ENCODE data around the gene GAGE12D. TPM values are rescaled to one million over a fixed set of nuclear protein-coding genes. Genes with fewer than 3 reads are reported as not detected.
A peak's percentile ranks its signal among the peaks of the same experiment; 100 is the strongest.
"Not testable (repeated sequence)": the region's sequence is repeated elsewhere in the genome, so short reads cannot be mapped to it uniquely, and the experiment has no call there.

The GAGE12D gene
- total and polyA plus RNA-seq, 2 experiments from 2014 or later = not detected

DNA sequence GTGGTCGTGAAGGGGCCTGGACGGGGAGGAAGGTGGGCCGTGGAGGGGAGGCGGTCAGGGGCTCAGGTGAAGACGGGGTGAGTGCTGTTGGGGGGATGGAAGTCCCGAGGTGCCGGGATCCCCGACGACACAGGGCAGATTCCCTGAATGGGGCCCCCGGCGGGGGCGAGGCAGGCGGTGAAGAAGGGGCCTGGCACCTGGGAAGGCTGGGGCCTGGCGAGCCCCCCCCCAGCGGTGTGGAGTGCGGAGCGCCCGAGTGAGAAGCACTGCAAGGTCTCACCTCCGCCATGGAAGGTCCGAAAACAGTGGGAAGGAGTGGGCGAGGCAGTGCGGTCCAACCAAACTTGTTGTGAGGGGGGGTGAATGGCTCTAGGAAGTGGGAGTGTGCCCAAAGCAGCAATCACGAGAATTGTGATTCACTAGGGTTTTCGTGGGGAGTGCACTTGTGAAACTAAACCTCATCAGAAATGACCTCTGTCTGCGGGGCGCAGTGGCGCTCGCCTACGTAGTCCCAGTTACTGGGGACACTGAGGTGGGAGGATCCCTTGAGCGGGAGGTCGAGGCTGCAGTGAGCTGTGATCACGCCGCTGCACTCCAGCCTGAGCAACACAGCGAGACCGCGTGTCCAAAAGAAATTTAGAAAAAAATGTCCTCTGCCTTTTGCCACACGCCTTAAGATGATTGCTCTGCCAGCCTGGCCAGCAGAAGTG, 48.4 kb downstream of the GAGE12D start:
- not testable (repeated sequence) for H3K9me2 ChIP-seq (replicated peaks; ENCODE audit: insufficient read depth); H3K4me2 ChIP-seq; H3K27me3 ChIP-seq; H3K9me3 ChIP-seq (ENCODE audit: low read depth); H3K36me3 ChIP-seq (replicated peaks; ENCODE audit: insufficient read depth, low read depth); H2AFZ ChIP-seq; H3K27ac ChIP-seq; H3K79me2 ChIP-seq; H3K4me1 ChIP-seq (ENCODE audit: insufficient read depth); H3K4me3 ChIP-seq; H4K20me1 ChIP-seq (ENCODE audit: insufficient read depth, poor library complexity, severe bottlenecking)
- 90% methylated on average over 31 of the region's 37 CpGs for WGBS (ENCODE audit: low lambda C conversion rate, missing lambda C conversion rate)
- DNase-seq (ENCODE audit: low spot score) = peak; percentile 33

DNA sequence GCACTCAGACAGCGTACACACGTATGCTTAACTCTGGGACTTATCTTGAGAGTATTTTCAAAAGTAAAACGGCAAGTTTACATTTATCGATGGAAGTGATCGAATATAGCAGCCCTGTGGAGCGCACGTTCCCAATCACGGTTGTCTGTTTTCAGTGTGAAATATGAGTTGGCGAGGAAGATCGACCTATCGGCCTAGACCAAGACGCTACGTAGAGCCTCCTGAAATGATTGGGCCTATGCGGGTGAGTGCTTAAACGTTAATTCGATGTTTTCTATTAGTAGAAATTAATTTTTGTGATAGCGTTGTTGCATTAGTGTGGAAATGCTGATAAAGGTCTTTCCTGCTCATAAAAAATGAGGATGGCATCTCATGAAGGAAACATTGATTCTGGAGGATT, 49.0 kb downstream of the GAGE12D start:
- 92% methylated on average over 14 of the region's 17 CpGs for WGBS (ENCODE audit: low lambda C conversion rate, missing lambda C conversion rate)
- not testable (repeated sequence) for H3K9me3 ChIP-seq (ENCODE audit: low read depth); H3K4me1 ChIP-seq (ENCODE audit: insufficient read depth); H3K27ac ChIP-seq; H3K4me3 ChIP-seq; H3K27me3 ChIP-seq; H2AFZ ChIP-seq; H4K20me1 ChIP-seq (ENCODE audit: insufficient read depth, poor library complexity, severe bottlenecking); H3K36me3 ChIP-seq (replicated peaks; ENCODE audit: insufficient read depth, low read depth); H3K4me2 ChIP-seq; DNase-seq (ENCODE audit: low spot score); H3K9me2 ChIP-seq (replicated peaks; ENCODE audit: insufficient read depth); H3K79me2 ChIP-seq

Small RNA genes lying within 50 kb of the gene (small RNA-seq; reads per million reads assigned to genes)
- gene GAGE12B = not detected

Other genes starting within 250 kb of the GAGE12D start
- not detected in 2 replicates for gene GAGE10, start 238.1 kb upstream of the GAGE12D start, total RNA-seq
- not detected in 2 replicates for gene GAGE10, start 238.1 kb upstream of the GAGE12D start, polyA plus RNA-seq
- gene GAGE12J, start 219.7 kb upstream of the GAGE12D start, total RNA-seq = not detected in 2 replicates
- not detected in 2 replicates for gene GAGE12J, start 219.7 kb upstream of the GAGE12D start, polyA plus RNA-seq
- gene GAGE13, start 210.2 kb upstream of the GAGE12D start, total RNA-seq = not detected in 2 replicates
- not detected in 2 replicates for gene GAGE13, start 210.2 kb upstream of the GAGE12D start, polyA plus RNA-seq
- not detected in 2 replicates for gene GAGE12C, start 9.6 kb upstream of the GAGE12D start, total RNA-seq
- gene GAGE12C, start 9.6 kb upstream of the GAGE12D start, polyA plus RNA-seq = not detected in 2 replicates
- not detected in 2 replicates for gene GAGE12E, start 9.6 kb downstream of the GAGE12D start, total RNA-seq
- not detected in 2 replicates for gene GAGE12E, start 9.6 kb downstream of the GAGE12D start, polyA plus RNA-seq
- gene GAGE12F, start 19.1 kb downstream of the GAGE12D start, total RNA-seq = not detected in 2 replicates
- gene GAGE12F, start 19.1 kb downstream of the GAGE12D start, polyA plus RNA-seq = not detected in 2 replicates
- gene GAGE12G, start 28.7 kb downstream of the GAGE12D start, total RNA-seq = not detected in 2 replicates
- not detected in 2 replicates for gene GAGE12G, start 28.7 kb downstream of the GAGE12D start, polyA plus RNA-seq
- gene GAGE12H, start 38.2 kb downstream of the GAGE12D start, total RNA-seq = not detected in 2 replicates
- gene GAGE12H, start 38.2 kb downstream of the GAGE12D start, polyA plus RNA-seq = not detected in 2 replicates
- gene GAGE2A, start 47.8 kb downstream of the GAGE12D start, total RNA-seq = not detected in 2 replicates
- not detected in 2 replicates for gene GAGE2A, start 47.8 kb downstream of the GAGE12D start, polyA plus RNA-seq
- gene GAGE1, start 57.3 kb downstream of the GAGE12D start, total RNA-seq = not detected in 2 replicates
- gene GAGE1, start 57.3 kb downstream of the GAGE12D start, polyA plus RNA-seq = not detected in 2 replicates
- gene PAGE1, start 154.3 kb downstream of the GAGE12D start, total RNA-seq = not detected in 2 replicates
- not detected in 2 replicates for gene PAGE1, start 154.3 kb downstream of the GAGE12D start, polyA plus RNA-seq